AG09309 (cell line): ENCODE results near the gene TMPRSS12.
"Not testable (repeated sequence)": the region's sequence is repeated elsewhere in the genome, so short reads cannot be mapped to it uniquely, and the experiment has no call there.

ENCODE experiments used
- DNase-seq: peaks from one replicate; pipeline ENCODE4 v3.0.0-alpha.2; 2010; ENCODE audit warnings: low read depth
- H3K4me3 ChIP-seq: 2 replicates; pipeline ENCODE4 v1.5.1; 2011; ENCODE audit warnings: mild to moderate bottlenecking, low read depth, low read length, moderate library complexity; ENCODE audit not compliant: control insufficient read depth
- CTCF ChIP-seq: IDR thresholded peaks from 2 replicates; pipeline ENCODE4 v1.5.1; 2011; ENCODE audit warnings: mild to moderate bottlenecking, low read depth, low read length, inconsistent platforms; ENCODE audit not compliant: insufficient read depth, control insufficient read depth; ENCODE audit errors: missing control alignments

Gene TMPRSS12

DNA sequence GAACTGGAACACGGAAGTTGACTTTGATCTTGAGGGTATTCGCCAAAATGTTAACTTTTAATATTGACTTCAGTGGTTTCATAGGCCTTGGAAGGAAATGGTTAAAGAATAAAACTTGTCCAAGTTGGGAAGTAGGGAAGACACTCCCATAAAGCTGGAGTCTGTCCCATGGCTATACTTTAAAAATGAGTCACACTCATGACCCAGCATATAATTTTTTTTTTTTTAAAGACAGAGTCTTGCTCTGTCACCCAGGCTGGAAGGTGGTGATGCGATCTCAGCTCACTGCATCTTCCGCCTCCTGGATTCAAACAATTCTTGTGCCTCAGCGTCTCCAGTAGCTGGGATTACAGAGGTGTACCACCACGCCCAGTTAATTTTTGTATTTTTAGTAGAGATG lies 19.6 kb downstream of the TMPRSS12 start:
- TF ChIP-seq CTCF: no peak
- H3K4me3 ChIP-seq: no peak overlapping the region
- DNase-seq: peak; percentile 5

- TF ChIP-seq CTCF: no peak
- no peak overlapping the region for H3K4me3 ChIP-seq
- no peak for DNase-seq
Measured at GRCh38 chr12:50865266-50865665, 22.5 kb downstream of the TMPRSS12 start.

DNA sequence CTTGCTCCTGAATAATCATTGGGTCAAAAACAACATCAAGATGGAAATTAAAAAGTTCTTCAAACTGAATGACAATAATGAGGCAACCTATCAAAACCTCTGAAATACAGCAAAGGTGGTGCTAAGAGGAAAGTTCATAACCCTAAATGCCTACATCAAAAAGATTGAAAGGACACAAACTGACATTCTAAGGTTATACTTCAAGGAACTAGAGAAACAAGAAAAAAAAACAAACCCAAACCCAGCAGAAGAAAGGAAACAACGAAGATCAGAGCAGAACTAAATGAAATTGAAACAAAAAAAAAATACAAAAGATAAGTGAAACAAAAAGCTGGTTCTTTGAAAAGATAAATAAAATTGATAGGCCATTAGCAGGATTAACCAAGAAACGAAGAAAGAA lies 26.2 kb downstream of the TMPRSS12 start:
- not testable (repeated sequence) for H3K4me3 ChIP-seq, DNase-seq

DNA sequence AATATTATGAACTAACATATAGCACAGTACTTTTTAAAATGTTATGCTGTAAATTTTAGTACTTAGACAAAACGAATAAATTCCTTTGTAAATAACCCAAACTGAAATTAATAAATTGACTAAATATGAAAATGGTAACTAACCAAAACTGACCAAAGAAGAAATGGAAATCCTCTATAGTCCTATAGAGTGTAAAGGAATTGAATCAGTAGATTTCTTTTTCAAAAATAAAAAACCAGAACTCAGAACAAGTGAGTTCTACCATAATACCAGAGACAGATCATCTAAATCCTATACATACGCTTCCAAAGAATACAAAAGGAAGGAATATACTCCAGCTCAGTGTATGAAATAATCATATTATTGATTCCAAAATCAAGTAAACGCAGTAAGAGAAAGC lies 39.8 kb downstream of the TMPRSS12 start:
- H3K4me3 ChIP-seq: no peak overlapping the region
- TF ChIP-seq CTCF: no peak
- DNase-seq: no peak

DNA sequence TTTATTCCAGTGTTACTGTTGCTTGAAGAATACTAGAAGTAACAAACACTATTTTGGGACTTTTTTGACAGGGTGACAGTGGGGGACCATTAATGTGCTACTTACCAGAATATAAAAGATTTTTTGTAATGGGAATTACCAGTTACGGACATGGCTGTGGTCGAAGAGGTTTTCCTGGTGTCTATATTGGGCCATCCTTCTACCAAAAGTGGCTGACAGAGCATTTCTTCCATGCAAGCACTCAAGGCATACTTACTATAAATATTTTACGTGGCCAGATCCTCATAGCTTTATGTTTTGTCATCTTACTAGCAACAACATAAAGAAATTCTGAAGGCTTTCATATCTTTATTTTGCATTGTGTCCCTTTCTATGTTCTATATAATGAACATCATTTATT lies 44.5 kb downstream of the TMPRSS12 start:
- H3K4me3 ChIP-seq: no peak overlapping the region
- DNase-seq: no peak
- no peak for TF ChIP-seq CTCF

DNA sequence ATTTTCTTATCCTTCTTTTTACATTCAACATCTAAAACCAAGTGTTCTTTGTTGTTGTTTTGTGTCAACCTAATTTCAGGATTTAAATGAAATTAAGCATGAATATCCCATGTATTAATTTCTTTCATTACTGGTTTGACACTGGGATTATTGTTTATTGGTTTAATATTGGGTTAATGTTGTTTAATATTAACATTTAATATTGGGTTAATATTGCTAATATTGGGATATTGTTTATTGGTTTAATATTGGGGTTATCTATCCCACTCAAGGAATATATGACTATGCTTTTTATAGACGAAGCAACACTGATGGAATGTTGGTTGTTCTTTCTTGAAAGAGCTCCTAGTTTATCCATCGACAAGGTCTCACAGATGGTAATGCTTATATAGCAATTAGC lies 45.9 kb downstream of the TMPRSS12 start:
- no peak for TF ChIP-seq CTCF
- no peak for DNase-seq
- H3K4me3 ChIP-seq: no peak overlapping the region

DNA sequence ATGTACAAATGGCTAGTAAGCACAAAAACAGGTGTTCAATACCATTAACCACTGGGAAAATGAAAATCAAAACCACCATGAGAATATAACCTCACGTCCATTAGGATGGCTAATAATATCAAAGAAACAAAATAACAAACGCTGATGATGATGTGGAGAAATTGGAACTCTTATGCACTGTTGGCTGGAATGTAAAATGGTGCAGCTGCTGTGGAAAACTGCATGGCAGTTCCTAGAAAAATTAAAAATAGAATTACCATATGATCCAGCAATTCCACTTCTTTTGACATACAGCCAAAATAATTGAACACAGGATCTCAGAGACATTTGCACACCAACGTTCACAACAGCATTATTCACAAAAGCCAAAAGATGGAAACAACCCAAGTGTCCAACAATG lies 51.5 kb downstream of the TMPRSS12 start:
- no peak for TF ChIP-seq CTCF
- H3K4me3 ChIP-seq: no peak overlapping the region
- no peak for DNase-seq
